HL-60 (cell line): Measurements from ENCODE around the gene PCID2.

Experiments used
- DNase-seq, 2 experiments: peaks; one replicate each; pipeline ENCODE4 v3.0.0-alpha.2; 2010 to 2020; ENCODE audit warnings: low read depth in 1 of 2, low spot score in 1 of 2
- H3K27ac ChIP-seq: fragments of 250-450 bp; sonication (Bioruptor Pico); replicated peaks from 2 replicates; pipeline ENCODE4 v1.5.1; 2020; ENCODE audit warnings: mild to moderate bottlenecking, moderate library complexity
- H3K27me3 ChIP-seq: fragments of 250-450 bp; sonication (Bioruptor Pico); 2 replicates; pipeline ENCODE4 v1.5.1; 2021; ENCODE audit warnings: mild to moderate bottlenecking, moderate library complexity; ENCODE audit not compliant: insufficient read depth, poor library complexity, severe bottlenecking
- H3K4me3 ChIP-seq: replicated peaks from 2 replicates; pipeline ENCODE4 v1.5.1; 2011; ENCODE audit warnings: mild to moderate bottlenecking, control low read depth, low read length; ENCODE audit not compliant: insufficient read depth
- CTCF ChIP-seq: IDR thresholded peaks from one replicate; pipeline ENCODE4 v1.5.1; 2011; ENCODE audit warnings: low read length, control low read depth, inconsistent platforms; ENCODE audit not compliant: insufficient read depth
- GABPA ChIP-seq: IDR thresholded peaks from 2 replicates; pipeline ENCODE4 v1.6.1; 2012; ENCODE audit warnings: low read depth
- POLR2AphosphoS5 ChIP-seq: IDR thresholded peaks from 2 replicates; pipeline ENCODE4 v1.6.1; 2012; ENCODE audit warnings: low read depth
- REST ChIP-seq: IDR thresholded peaks from 2 replicates; pipeline ENCODE4 v1.6.1; 2012; ENCODE audit warnings: low read depth; ENCODE audit not compliant: insufficient replicate concordance
- SPI1 ChIP-seq: IDR thresholded peaks from 2 replicates; pipeline ENCODE4 v1.6.1; 2012; ENCODE audit warnings: low read depth, mild to moderate bottlenecking, borderline replicate concordance

Gene PCID2

GRCh38 chr13:113223070-113223469 is 14.6 kb upstream of the PCID2 start:
- Histone ChIP-seq H3K27me3 (no peaks in the 10 kb centered on the region), H3K27ac (no peak overlapping the region), H3K4me3 (no peak overlapping the region)
- DNase-seq: no peak
- TF ChIP-seq GABPA (no peak), POLR2AphosphoS5 (no peak), CTCF (no peak), SPI1 (no peak), REST (no peak)

GRCh38 chr13:113220877-113221276 is 12.4 kb upstream of the PCID2 start:
- Histone ChIP-seq H3K27ac (no peak overlapping the region), H3K27me3 (no peaks in the 10 kb centered on the region), H3K4me3 (no peak overlapping the region)
- TF ChIP-seq CTCF (no peak), GABPA (no peak), POLR2AphosphoS5 (no peak), REST (no peak), SPI1 (no peak)
- no peak for DNase-seq

GRCh38 chr13:113220141-113220598 is 11.7 kb upstream of the PCID2 start:
- Histone ChIP-seq H3K4me3 (no peak overlapping the region), H3K27me3 (no peaks in the 10 kb centered on the region), H3K27ac (no peak overlapping the region)
- TF ChIP-seq POLR2AphosphoS5 (no peak), REST (no peak), GABPA (no peak), SPI1 (no peak), CTCF (no peak)
- DNase-seq: no peak
